ENCODE measurements around the gene GTF3C5.

GTF3C5 gene

DNA sequence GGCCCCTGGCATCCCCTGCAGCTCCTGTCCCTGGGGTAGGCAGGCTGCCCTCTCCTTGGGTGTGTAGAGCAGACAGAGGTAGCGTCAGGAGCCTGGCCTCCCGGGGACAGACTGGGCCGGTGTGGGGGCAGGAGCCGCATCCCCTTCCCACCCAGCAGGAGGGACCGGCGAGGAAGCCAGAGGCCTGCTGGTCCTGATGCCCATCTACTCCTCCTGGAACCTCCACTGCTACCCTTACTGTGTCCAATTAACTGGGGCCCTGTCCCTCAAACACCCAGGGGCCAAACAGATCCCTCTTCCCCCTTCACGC is 74.6 kb downstream of the GTF3C5 start:
- no peaks in the 10 kb centered on the region for H3K27me3 ChIP-seq (ENCODE audit: control insufficient read depth in 1 of 2, insufficient read depth in 2 of 2, low read length in 2 of 2)
- H3K36me3 ChIP-seq (ENCODE audit: control insufficient read depth in 1 of 2, insufficient read depth in 2 of 2, low read length in 2 of 2): peaks cover 55 to 92% of the 10 kb centered on the region in 2 donors
- peaks cover 4 to 5% of the 10 kb centered on the region in 2 donors for H3K4me1 ChIP-seq (ENCODE audit: control insufficient read depth in 1 of 2, insufficient read depth in 2 of 2, low read length in 2 of 2)
- no peak overlapping the region for H3K9ac ChIP-seq (ENCODE audit: low read depth in 1 of 2, low read length in 2 of 2)
- no peaks in the 10 kb centered on the region for H3K9me3 ChIP-seq (ENCODE audit: control insufficient read depth in 1 of 2, low read length in 2 of 2)
- no peak overlapping the region for H3K4me3 ChIP-seq (ENCODE audit: low read depth in 1 of 2, low read length in 2 of 2)
- H3K27ac ChIP-seq (ENCODE audit: low read depth, low read length): no peak overlapping the region

DNA sequence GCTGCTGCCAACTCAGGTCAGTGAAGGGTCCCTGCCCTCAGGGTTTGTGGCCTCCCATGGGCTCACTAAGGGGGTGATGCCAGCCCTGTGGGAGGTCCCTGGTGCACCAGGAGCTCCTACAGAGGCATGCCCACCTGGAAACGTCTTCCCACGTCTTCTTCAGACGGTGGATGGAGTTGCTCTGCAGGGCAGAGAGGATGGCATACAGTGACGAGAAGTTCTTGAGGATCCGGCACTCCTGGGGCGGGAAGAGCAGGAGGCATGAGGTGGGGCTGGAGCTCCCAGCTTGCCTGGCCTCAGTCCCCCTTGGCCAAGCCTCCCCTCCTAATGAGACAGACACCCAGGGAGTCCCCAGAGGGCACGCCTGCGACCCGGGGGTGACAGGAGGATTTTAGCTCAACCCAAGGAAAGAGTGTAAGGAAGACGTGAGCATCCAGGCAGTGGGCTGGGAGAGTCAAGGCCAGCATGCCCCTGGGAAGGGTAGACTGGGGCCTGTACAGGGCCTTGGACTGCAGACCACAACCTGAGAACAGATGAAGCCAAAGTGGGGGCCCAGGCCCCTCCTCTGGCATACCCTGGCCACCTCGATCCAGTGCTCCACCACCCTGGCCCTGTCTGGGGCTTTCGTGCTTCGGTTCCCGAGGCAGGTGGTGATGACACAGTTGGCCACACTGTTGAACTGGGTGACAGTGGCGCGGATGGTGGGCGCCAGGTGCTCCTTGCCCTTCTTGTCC is 75.9 kb downstream of the GTF3C5 start:
- no peaks in the 10 kb centered on the region for H3K9me3 ChIP-seq (ENCODE audit: control insufficient read depth in 1 of 2, low read length in 2 of 2)
- H3K36me3 ChIP-seq (ENCODE audit: control insufficient read depth in 1 of 2, insufficient read depth in 2 of 2, low read length in 2 of 2): peaks cover 42 to 92% of the 10 kb centered on the region in 2 donors
- no peaks in the 10 kb centered on the region for H3K27me3 ChIP-seq (ENCODE audit: control insufficient read depth in 1 of 2, insufficient read depth in 2 of 2, low read length in 2 of 2)
- no peak overlapping the region for H3K9ac ChIP-seq (ENCODE audit: low read depth in 1 of 2, low read length in 2 of 2)
- no peak overlapping the region for H3K27ac ChIP-seq (ENCODE audit: low read depth, low read length)
- no peak overlapping the region for H3K4me3 ChIP-seq (ENCODE audit: low read depth in 1 of 2, low read length in 2 of 2)
- H3K4me1 ChIP-seq (ENCODE audit: control insufficient read depth in 1 of 2, insufficient read depth in 2 of 2, low read length in 2 of 2): peaks cover 4 to 5% of the 10 kb centered on the region in 2 donors

DNA sequence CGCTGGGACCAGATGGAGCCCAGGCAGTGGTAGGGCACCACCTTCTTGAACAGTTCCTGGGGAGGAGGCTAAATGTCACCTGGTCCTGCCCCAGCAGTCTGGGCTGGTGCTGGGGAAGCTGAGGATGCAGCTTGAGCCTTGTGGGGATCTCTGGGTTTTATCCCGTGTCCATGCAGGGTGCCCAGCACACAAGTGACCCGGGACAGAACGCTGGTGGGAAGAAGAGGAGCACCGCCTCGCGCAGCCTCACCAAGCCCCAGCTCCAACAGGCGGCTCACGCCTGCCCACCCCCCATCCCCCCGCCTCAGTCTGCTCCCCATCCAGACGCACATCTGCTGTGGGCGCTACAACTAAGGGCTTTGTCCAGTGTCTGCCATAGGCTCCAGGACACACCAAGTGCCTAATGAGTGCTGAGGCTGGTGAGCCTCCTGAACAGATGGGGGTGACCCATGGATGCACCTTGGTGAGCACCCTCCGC is 76.5 kb downstream of the GTF3C5 start:
- Histone ChIP-seq H3K4me3 (ENCODE audit: low read depth in 1 of 2, low read length in 2 of 2) (no peak overlapping the region), H3K36me3 (ENCODE audit: control insufficient read depth in 1 of 2, insufficient read depth in 2 of 2, low read length in 2 of 2) (peaks cover 36 to 92% of the 10 kb centered on the region in 2 donors), H3K9me3 (ENCODE audit: control insufficient read depth in 1 of 2, low read length in 2 of 2) (no peaks in the 10 kb centered on the region), H3K27ac (ENCODE audit: low read depth, low read length) (no peak overlapping the region), H3K4me1 (ENCODE audit: control insufficient read depth in 1 of 2, insufficient read depth in 2 of 2, low read length in 2 of 2) (peaks cover 5 to 6% of the 10 kb centered on the region in 2 donors), H3K27me3 (ENCODE audit: control insufficient read depth in 1 of 2, insufficient read depth in 2 of 2, low read length in 2 of 2) (no peaks in the 10 kb centered on the region), H3K9ac (ENCODE audit: low read depth in 1 of 2, low read length in 2 of 2) (no peak overlapping the region)
